Measurements from ENCODE around the gene IL1RAPL1. TPM values are rescaled to one million over a fixed set of nuclear protein-coding genes. Genes with fewer than 3 reads are reported as not detected.

Gene IL1RAPL1
- total RNA-seq, 2 donors from 2014 or later: not detected

GRCh38 chrX:29721152-29721551, 1133.9 kb downstream of the IL1RAPL1 start:
- no peaks in the 10 kb centered on the region for H3K27me3 Mint-ChIP-seq (ENCODE audit: low read depth)
- ATAC-seq (replicated peaks in 1 of 2) (no peak), DNase-seq (no peak)
- no peak overlapping the region for H3K27ac Mint-ChIP-seq
- H3K4me3 Mint-ChIP-seq: no peak overlapping the region
- peaks cover 0 to 4% of the 10 kb centered on the region in 2 donors for H3K9me3 Mint-ChIP-seq
- peaks cover 0 to 1% of the 10 kb centered on the region in 2 donors for H3K36me3 Mint-ChIP-seq (ENCODE audit: insufficient read depth in 2 of 2)
- H3K4me1 Mint-ChIP-seq (ENCODE audit: low read depth): no peaks in the 10 kb centered on the region

GRCh38 chrX:29724316-29724715, 1137.1 kb downstream of the IL1RAPL1 start:
- H3K27me3 Mint-ChIP-seq (ENCODE audit: low read depth): no peaks in the 10 kb centered on the region
- H3K4me3 Mint-ChIP-seq: no peak overlapping the region
- no peaks in the 10 kb centered on the region for H3K36me3 Mint-ChIP-seq (ENCODE audit: insufficient read depth in 2 of 2)
- H3K27ac Mint-ChIP-seq: no peak overlapping the region
- H3K4me1 Mint-ChIP-seq (ENCODE audit: low read depth): no peaks in the 10 kb centered on the region
- H3K9me3 Mint-ChIP-seq: peaks cover 0 to 1% of the 10 kb centered on the region in 2 donors
- no peak for ATAC-seq (replicated peaks in 1 of 2)
- DNase-seq: no peak

GRCh38 chrX:29726811-29727210, 1139.6 kb downstream of the IL1RAPL1 start:
- no peak overlapping the region for H3K27ac Mint-ChIP-seq
- no peaks in the 10 kb centered on the region for H3K4me1 Mint-ChIP-seq (ENCODE audit: low read depth)
- H3K36me3 Mint-ChIP-seq (ENCODE audit: insufficient read depth in 2 of 2): no peaks in the 10 kb centered on the region
- H3K27me3 Mint-ChIP-seq (ENCODE audit: low read depth): no peaks in the 10 kb centered on the region
- H3K9me3 Mint-ChIP-seq: no peaks in the 10 kb centered on the region
- DNase-seq: no peak
- H3K4me3 Mint-ChIP-seq: no peak overlapping the region
- ATAC-seq (replicated peaks in 1 of 2): no peak

- no peak overlapping the region for H3K4me3 Mint-ChIP-seq
- peaks cover 0 to 3% of the 10 kb centered on the region in 2 donors for H3K9me3 Mint-ChIP-seq
- H3K36me3 Mint-ChIP-seq (ENCODE audit: insufficient read depth in 2 of 2): no peaks in the 10 kb centered on the region
- H3K4me1 Mint-ChIP-seq (ENCODE audit: low read depth): no peaks in the 10 kb centered on the region
- H3K27ac Mint-ChIP-seq: no peak overlapping the region
- no peaks in the 10 kb centered on the region for H3K27me3 Mint-ChIP-seq (ENCODE audit: low read depth)
- DNase-seq (no peak), ATAC-seq (replicated peaks in 1 of 2) (no peak)
These were observed 1141.4 kb downstream of the IL1RAPL1 start for GRCh38 chrX:29728639-29729038.

- Mint-ChIP-seq H3K27ac (no peak overlapping the region), H3K36me3 (ENCODE audit: insufficient read depth in 2 of 2) (no peaks in the 10 kb centered on the region), H3K4me1 (ENCODE audit: low read depth) (no peaks in the 10 kb centered on the region), H3K9me3 (no peaks in the 10 kb centered on the region), H3K4me3 (no peak overlapping the region), H3K27me3 (ENCODE audit: low read depth) (no peaks in the 10 kb centered on the region)
- ATAC-seq (replicated peaks in 1 of 2) (no peak), DNase-seq (no peak)
These were observed 1157.7 kb downstream of the IL1RAPL1 start for GRCh38 chrX:29744966-29745365.

GRCh38 chrX:29746326-29746725, 1159.1 kb downstream of the IL1RAPL1 start:
- ATAC-seq (replicated peaks in 1 of 2) (no peak), DNase-seq (no peak)
- no peaks in the 10 kb centered on the region for H3K9me3 Mint-ChIP-seq
- no peak overlapping the region for H3K27ac Mint-ChIP-seq
- H3K4me1 Mint-ChIP-seq (ENCODE audit: low read depth): no peaks in the 10 kb centered on the region
- no peaks in the 10 kb centered on the region for H3K27me3 Mint-ChIP-seq (ENCODE audit: low read depth)
- no peaks in the 10 kb centered on the region for H3K36me3 Mint-ChIP-seq (ENCODE audit: insufficient read depth in 2 of 2)
- H3K4me3 Mint-ChIP-seq: no peak overlapping the region

- no peak overlapping the region for H3K27ac Mint-ChIP-seq
- ATAC-seq (replicated peaks in 1 of 2) (no peak), DNase-seq (no peak)
- H3K27me3 Mint-ChIP-seq (ENCODE audit: low read depth): no peaks in the 10 kb centered on the region
- H3K4me1 Mint-ChIP-seq (ENCODE audit: low read depth): no peaks in the 10 kb centered on the region
- no peak overlapping the region for H3K4me3 Mint-ChIP-seq
- H3K36me3 Mint-ChIP-seq (ENCODE audit: insufficient read depth in 2 of 2): no peaks in the 10 kb centered on the region
- no peaks in the 10 kb centered on the region for H3K9me3 Mint-ChIP-seq
These were observed 1174.8 kb downstream of the IL1RAPL1 start for GRCh38 chrX:29762006-29762405.

GRCh38 chrX:29775890-29776289, 1188.6 kb downstream of the IL1RAPL1 start:
- no peaks in the 10 kb centered on the region for H3K4me1 Mint-ChIP-seq (ENCODE audit: low read depth)
- no peaks in the 10 kb centered on the region for H3K27me3 Mint-ChIP-seq (ENCODE audit: low read depth)
- ATAC-seq (replicated peaks in 1 of 2) (no peak), DNase-seq (no peak)
- peaks cover 0 to 1% of the 10 kb centered on the region in 2 donors for H3K36me3 Mint-ChIP-seq (ENCODE audit: insufficient read depth in 2 of 2)
- H3K9me3 Mint-ChIP-seq: peaks cover 0 to 2% of the 10 kb centered on the region in 2 donors
- H3K27ac Mint-ChIP-seq: no peak overlapping the region
- no peak overlapping the region for H3K4me3 Mint-ChIP-seq

GRCh38 chrX:29787656-29788055, 1200.4 kb downstream of the IL1RAPL1 start:
- Mint-ChIP-seq H3K27me3 (ENCODE audit: low read depth) (no peaks in the 10 kb centered on the region), H3K36me3 (ENCODE audit: insufficient read depth in 2 of 2) (no peaks in the 10 kb centered on the region), H3K4me3 (no peak overlapping the region), H3K9me3 (peaks cover 0 to 3% of the 10 kb centered on the region in 2 donors), H3K27ac (no peak overlapping the region), H3K4me1 (ENCODE audit: low read depth) (no peaks in the 10 kb centered on the region)
- no peak for ATAC-seq (replicated peaks in 1 of 2)
- no peak for DNase-seq

GRCh38 chrX:29788991-29789699, 1201.9 kb downstream of the IL1RAPL1 start:
- no peak overlapping the region for H3K27ac Mint-ChIP-seq
- DNase-seq (no peak), ATAC-seq (replicated peaks in 1 of 2) (no peak)
- no peak overlapping the region for H3K4me3 Mint-ChIP-seq
- H3K9me3 Mint-ChIP-seq: peaks cover 0 to 3% of the 10 kb centered on the region in 2 donors
- H3K4me1 Mint-ChIP-seq (ENCODE audit: low read depth): no peaks in the 10 kb centered on the region
- H3K27me3 Mint-ChIP-seq (ENCODE audit: low read depth): no peaks in the 10 kb centered on the region
- H3K36me3 Mint-ChIP-seq (ENCODE audit: insufficient read depth in 2 of 2): no peaks in the 10 kb centered on the region

- Mint-ChIP-seq H3K4me3 (no peak overlapping the region), H3K27ac (no peak overlapping the region), H3K27me3 (ENCODE audit: low read depth) (no peaks in the 10 kb centered on the region), H3K4me1 (ENCODE audit: low read depth) (no peaks in the 10 kb centered on the region), H3K36me3 (ENCODE audit: insufficient read depth in 2 of 2) (no peaks in the 10 kb centered on the region), H3K9me3 (peaks cover 0 to 5% of the 10 kb centered on the region in 2 donors)
- ATAC-seq (replicated peaks in 1 of 2): no peak
- no peak for DNase-seq
These were observed 1205.1 kb downstream of the IL1RAPL1 start for GRCh38 chrX:29792335-29792734.

- Mint-ChIP-seq H3K27ac (no peak overlapping the region), H3K27me3 (ENCODE audit: low read depth) (no peaks in the 10 kb centered on the region), H3K4me1 (ENCODE audit: low read depth) (no peaks in the 10 kb centered on the region), H3K4me3 (no peak overlapping the region), H3K36me3 (ENCODE audit: insufficient read depth in 2 of 2) (no peaks in the 10 kb centered on the region), H3K9me3 (peaks cover 0 to 2% of the 10 kb centered on the region in 2 donors)
- ATAC-seq (replicated peaks in 1 of 2) (no peak), DNase-seq (no peak)
These were observed 1209.9 kb downstream of the IL1RAPL1 start for GRCh38 chrX:29797156-29797555.

- Mint-ChIP-seq H3K27me3 (ENCODE audit: low read depth) (no peaks in the 10 kb centered on the region), H3K27ac (no peak overlapping the region), H3K36me3 (ENCODE audit: insufficient read depth in 2 of 2) (no peaks in the 10 kb centered on the region), H3K4me3 (no peak overlapping the region), H3K9me3 (peaks cover 0 to 2% of the 10 kb centered on the region in 2 donors), H3K4me1 (ENCODE audit: low read depth) (no peaks in the 10 kb centered on the region)
- ATAC-seq (replicated peaks in 1 of 2) (no peak), DNase-seq (no peak)
These were observed 1211.2 kb downstream of the IL1RAPL1 start for GRCh38 chrX:29798469-29798868.

- ATAC-seq (replicated peaks in 1 of 2): no peak
These were observed 1225.9 kb downstream of the IL1RAPL1 start for GRCh38 chrX:29813174-29813573.

More at GRCh38 chrX:29813174-29813573, 1225.9 kb downstream of the IL1RAPL1 start:
- Mint-ChIP-seq H3K4me3 (no peak overlapping the region), H3K9me3 (peaks cover 1 to 4% of the 10 kb centered on the region in 2 donors), H3K27ac (no peak overlapping the region), H3K27me3 (ENCODE audit: low read depth) (no peaks in the 10 kb centered on the region), H3K4me1 (ENCODE audit: low read depth) (no peaks in the 10 kb centered on the region), H3K36me3 (ENCODE audit: insufficient read depth in 2 of 2) (no peaks in the 10 kb centered on the region)
- no peak for DNase-seq
